ENCODE data around the gene PRKCH. TPM values are rescaled to one million over a fixed set of nuclear protein-coding genes. Genes with fewer than 3 reads are reported as not detected.

The PRKCH gene
- total RNA-seq, 2 experiments from 2014 or later: 0.85 to 2.3 TPM

GRCh38 chr14:61459229-61459628, 137.8 kb downstream of the PRKCH start:
- H3K9me3 ChIP-seq (ENCODE audit: low read length): no peaks in the 10 kb centered on the region
- ChIA-PET POLR2A (interaction anchor here (0.6 kb wide), 1 partner anchor 374 kb away, joined by 3 read pairs; no protein-coding TSS in a partner anchor), CTCF (ENCODE audit: unreplicated experiment) (no interaction called here)
- no peak overlapping the region for H3K4me3 ChIP-seq (ENCODE audit: low read depth, low read length, poor library complexity, severe bottlenecking)
- H3K79me2 ChIP-seq (ENCODE audit: insufficient read depth, low read depth, low read length): no peaks in the 10 kb centered on the region
- no peaks in the 10 kb centered on the region for H4K20me1 ChIP-seq (ENCODE audit: insufficient read depth, low read length)
- no peak overlapping the region for H3K27ac ChIP-seq (ENCODE audit: low read depth, low read length, poor library complexity, severe bottlenecking)
- no peak for DNase-seq (ENCODE audit: low spot score)
- intact Hi-C loops (cut with micrococcal nuclease; ENCODE audit: unreplicated experiment): loop anchor here (5.0 kb wide), 2 partner anchors 162 to 668 kb away; no protein-coding TSS in a partner anchor
- TF ChIP-seq EZH2phosphoT487 (IDR thresholded peaks at IDR 0.05; ENCODE audit: borderline replicate concordance, low read depth, low read length) (no peak), CTCF (conservative IDR thresholded peaks at IDR 0.05; ENCODE audit: low read length) (no peak)
- no TSS peak for BruUV-seq (replicated peaks)
- H3K4me2 ChIP-seq (ENCODE audit: low read length): no peak overlapping the region
- H3K36me3 ChIP-seq (ENCODE audit: insufficient read depth, low read length): no peaks in the 10 kb centered on the region
- no peaks in the 10 kb centered on the region for H3K9me2 ChIP-seq (ENCODE audit: insufficient read depth, low read length)
- peaks cover 28% of the 10 kb centered on the region for H3K4me1 ChIP-seq (ENCODE audit: insufficient read depth, low read length, poor library complexity, severe bottlenecking)
- H2AFZ ChIP-seq (ENCODE audit: low read length): no peak overlapping the region

GRCh38 chr14:61460063-61460462, 138.7 kb downstream of the PRKCH start:
- BruUV-seq (replicated peaks): no TSS peak
- H3K4me3 ChIP-seq (ENCODE audit: low read depth, low read length, poor library complexity, severe bottlenecking): no peak overlapping the region
- peaks cover 30% of the 10 kb centered on the region for H3K4me1 ChIP-seq (ENCODE audit: insufficient read depth, low read length, poor library complexity, severe bottlenecking)
- H2AFZ ChIP-seq (ENCODE audit: low read length): no peak overlapping the region
- no peak overlapping the region for H3K4me2 ChIP-seq (ENCODE audit: low read length)
- H3K27ac ChIP-seq (ENCODE audit: low read depth, low read length, poor library complexity, severe bottlenecking): no peak overlapping the region
- intact Hi-C loops (cut with micrococcal nuclease; ENCODE audit: unreplicated experiment): no loop called here
- H3K9me2 ChIP-seq (ENCODE audit: insufficient read depth, low read length): no peaks in the 10 kb centered on the region
- TF ChIP-seq CTCF (conservative IDR thresholded peaks at IDR 0.05; ENCODE audit: low read length): no peak
- TF ChIP-seq EZH2phosphoT487 (IDR thresholded peaks at IDR 0.05; ENCODE audit: borderline replicate concordance, low read depth, low read length): no peak
- ChIA-PET CTCF (ENCODE audit: unreplicated experiment) (interaction anchor here (1.0 kb wide), 1 partner anchor 377 kb away, joined by 4 read pairs; no protein-coding TSS in a partner anchor), POLR2A (no interaction called here)
- no peaks in the 10 kb centered on the region for H3K79me2 ChIP-seq (ENCODE audit: insufficient read depth, low read depth, low read length)
- H4K20me1 ChIP-seq (ENCODE audit: insufficient read depth, low read length): no peaks in the 10 kb centered on the region
- DNase-seq (ENCODE audit: low spot score): no peak
- no peaks in the 10 kb centered on the region for H3K36me3 ChIP-seq (ENCODE audit: insufficient read depth, low read length)
- H3K9me3 ChIP-seq (ENCODE audit: low read length): peaks cover 3% of the 10 kb centered on the region; the same call in 1 of the 2 replicates
